T-cell (primary cell): ENCODE results near the gene RSBN1. TPM values are rescaled to one million over a fixed set of nuclear protein-coding genes. Genes with fewer than 3 reads are reported as not detected.

Experiments
- ATAC-seq, 4 experiments: fragments of 200-7000 bp in 3 of 4; fragments of 150-1000 bp in 1 of 4; cut with Tn5 transposase; replicated peaks in 1 of 4; 1 replicate in 3 of 4; 2 replicates in 1 of 4; pipeline ENCODE4 v1.10.0; 2021; ENCODE audit warnings: moderate library complexity in 3 of 4, mild to moderate bottlenecking in 2 of 4, moderate number of reproducible peaks in 1 of 4
- CTCF ChIA-PET, 2 donors: fragments of 300-600 bp; sonication (Branson Sonifier 250); formaldehyde crosslinking; loops; one replicate each; lab custom pipeline; 2022; ENCODE audit warnings: antibody characterized with exemption in 2 of 2; lab: Charles Lee
- POLR2A ChIA-PET, 2 donors: fragments of 300-600 bp; sonication (Branson Sonifier 250); formaldehyde crosslinking; loops; one replicate each; lab custom pipeline; 2022; ENCODE audit warnings: antibody characterized with exemption in 2 of 2; lab: Charles Lee
- DNase-seq, 35 experiments: peaks; one replicate each; pipeline versions ENCODE4 v3.0.0 to v3.0.0-alpha.2; 2013 to 2023
- H3K27ac ChIP-seq: one replicate; pipeline ENCODE4 v1.5.1; 2013; ENCODE audit warnings: low read length
- H3K27me3 ChIP-seq, 2 experiments: replicated peaks in 1 of 2; 1 replicate in 1 of 2; 2 replicates in 1 of 2; pipeline versions ENCODE4 v1.6.1 to v1.7.0; 2013; ENCODE audit warnings: low read length in 1 of 2, mixed read lengths in 1 of 2; ENCODE audit not compliant: control insufficient read depth in 2 of 2, insufficient read depth in 2 of 2; ENCODE audit errors: extremely low read depth in 1 of 2
- H3K36me3 ChIP-seq, 2 donors: 1 replicate in 1 of 2; 2 replicates in 1 of 2; pipeline versions ENCODE4 v1.6.1 to v1.7.0; 2013; ENCODE audit warnings: low read length in 1 of 2; ENCODE audit not compliant: control insufficient read depth in 2 of 2, insufficient read depth in 1 of 2; ENCODE audit errors: extremely low read depth in 1 of 2
- H3K4me1 ChIP-seq, 2 experiments: 1 replicate in 1 of 2; 2 replicates in 1 of 2; pipeline versions ENCODE4 v1.6.1 to v1.7.0; 2013; ENCODE audit warnings: low read length in 2 of 2, mixed read lengths in 1 of 2; ENCODE audit not compliant: insufficient read depth in 2 of 2, control insufficient read depth in 1 of 2; ENCODE audit errors: extremely low read depth in 1 of 2
- H3K4me3 ChIP-seq, 2 donors: 1 replicate in 1 of 2; 2 replicates in 1 of 2; pipeline versions ENCODE4 v1.5.1 to v1.7.0; 2013; ENCODE audit warnings: mild to moderate bottlenecking in 2 of 2, low read length in 1 of 2, moderate library complexity in 1 of 2; ENCODE audit not compliant: control insufficient read depth in 1 of 2; ENCODE audit errors: extremely low read depth in 1 of 2
- H3K9me3 ChIP-seq: 2 replicates; pipeline ENCODE4 v1.7.0; 2013
- H3K27ac Mint-ChIP-seq, 2 donors: one replicate each; pipeline ENCODE4 v1.8.0; 2020 to 2021; ENCODE audit warnings: mild to moderate bottlenecking in 2 of 2, mixed read lengths in 2 of 2
- H3K27me3 Mint-ChIP-seq, 2 donors: one replicate each; pipeline ENCODE4 v1.8.0; 2021 to 2022; ENCODE audit warnings: mixed read lengths in 2 of 2
- H3K36me3 Mint-ChIP-seq: one replicate; pipeline ENCODE4 v1.8.0; 2021; ENCODE audit warnings: mixed read lengths
- H3K4me1 Mint-ChIP-seq, 3 donors: one replicate each; pipeline ENCODE4 v1.8.0; 2020 to 2022; ENCODE audit warnings: mixed read lengths in 3 of 3, mild to moderate bottlenecking in 1 of 3
- H3K4me3 Mint-ChIP-seq, 3 donors: one replicate each; pipeline ENCODE4 v1.8.0; 2020 to 2022; ENCODE audit warnings: mild to moderate bottlenecking in 3 of 3, mixed read lengths in 3 of 3, moderate library complexity in 3 of 3
- H3K9me3 Mint-ChIP-seq, 3 donors: one replicate each; pipeline ENCODE4 v1.8.0; 2020 to 2022; ENCODE audit warnings: mixed read lengths in 3 of 3
- WGBS: methylation state at CpG from one replicate; pipeline ENCODE4 v1.1.5; 2013; ENCODE audit warnings: missing lambda C conversion rate; ENCODE audit not compliant: insufficient coverage; 5-methylcytosine and 5-hydroxymethylcytosine counted together
- total RNA-seq, 35 experiments: library from RNA in 6 of 35; stranded (reverse) in 6 of 35; fragments of 120-200 nt in 1 of 35; gene quantifications; one replicate each; pipeline versions ENCODE4 v1.2.1 to v1.2.4 and lab custom pipeline; 2013 to 2026

Gene RSBN1
- total RNA-seq, 5 donors from 2014 or later (not counting 1 experiment from before 2014, with no cell fraction given), result 43.9 to 49.9 (median 45.1) TPM

- Mint-ChIP-seq H3K4me3 (peak overlapping the region in 1 of 3 donors; percentile 30), H3K36me3 (peaks cover 48% of the 10 kb centered on the region), H3K9me3 (peaks cover 0 to 9% (median 0%) of the 10 kb centered on the region in 3 donors), H3K27me3 (no peaks in the 10 kb centered on the region), H3K4me1 (peaks cover 13 to 16% (median 14%) of the 10 kb centered on the region in 3 donors), H3K27ac (peak overlapping the region; percentile 73 to 77)
- no peaks in the 10 kb centered on the region for H3K27me3 ChIP-seq
- CTCF ChIA-PET, result interaction anchor here in 1 of 2 donors (0.8 to 1.4 kb wide), 7 partner anchors 9 to 93 kb away, joined by 3 to 5 read pairs (median 3); partner anchors contain the start of genes AP4B1 and HIPK1
- peaks cover 10 to 35% of the 10 kb centered on the region in 2 donors for H3K36me3 ChIP-seq
- DNase-seq (peak in 1 of 35 experiments; percentile 32), ATAC-seq (peak in 2 of 4 experiments; percentile 46 to 67)
- H3K4me1 ChIP-seq, result peaks cover 3 to 11% of the 10 kb centered on the region in 2 experiments
- peak overlapping the region; percentile 54 for H3K27ac ChIP-seq
- no peak overlapping the region for H3K4me3 ChIP-seq
- H3K9me3 ChIP-seq, result no peaks in the 10 kb centered on the region
- POLR2A ChIA-PET, result interaction anchor here (0.6 to 1.5 kb wide), 6 partner anchors 12 to 80 kb away, joined by 3 to 11 read pairs (median 3); partner anchors contain the start of genes AP4B1 (in 1 of the 2) and HIPK1 (in 1 of the 2)
- no CpG with 5 or more reads among the region's 3 CpGs for WGBS
Observed at GRCh38 chr1:113850127-113850796, 38.0 kb upstream of the RSBN1 start.

- Mint-ChIP-seq H3K27me3 (no peaks in the 10 kb centered on the region), H3K9me3 (peaks cover 0 to 9% (median 0%) of the 10 kb centered on the region in 3 donors), H3K36me3 (peaks cover 41% of the 10 kb centered on the region), H3K27ac (no peak overlapping the region), H3K4me1 (peaks cover 13 to 16% (median 14%) of the 10 kb centered on the region in 3 donors), H3K4me3 (no peak overlapping the region)
- H3K27ac ChIP-seq, result no peak overlapping the region
- CTCF ChIA-PET, result interaction anchor here (0.5 to 1.4 kb wide), 4 partner anchors 14 to 571 kb away, joined by 3 to 6 read pairs (median 3); no protein-coding TSS in a partner anchor
- DNase-seq, result no peak
- H3K4me3 ChIP-seq, result no peak overlapping the region
- no peak for ATAC-seq
- POLR2A ChIA-PET, result interaction anchor here (0.7 to 0.9 kb wide), 3 partner anchors 13 to 109 kb away, joined by 3 read pairs; no protein-coding TSS in a partner anchor
- peaks cover 3 to 11% of the 10 kb centered on the region in 2 experiments for H3K4me1 ChIP-seq
- H3K9me3 ChIP-seq, result no peaks in the 10 kb centered on the region
- no peaks in the 10 kb centered on the region for H3K27me3 ChIP-seq
- peaks cover 7 to 29% of the 10 kb centered on the region in 2 donors for H3K36me3 ChIP-seq
Observed at GRCh38 chr1:113849072-113849471, 36.8 kb upstream of the RSBN1 start.

GRCh38 chr1:113846391-113847035 is 34.2 kb upstream of the RSBN1 start:
- DNase-seq (no peak), ATAC-seq (no peak)
- Mint-ChIP-seq H3K36me3 (peaks cover 44% of the 10 kb centered on the region), H3K4me3 (no peak overlapping the region), H3K27ac (peak overlapping the region; percentile 6 to 15), H3K9me3 (peaks cover 0 to 9% (median 0%) of the 10 kb centered on the region in 3 donors), H3K4me1 (peaks cover 13 to 16% (median 14%) of the 10 kb centered on the region in 3 donors), H3K27me3 (no peaks in the 10 kb centered on the region)
- CTCF ChIA-PET, result no interaction called here
- Histone ChIP-seq H3K27me3 (no peaks in the 10 kb centered on the region), H3K9me3 (no peaks in the 10 kb centered on the region), H3K27ac (no peak overlapping the region), H3K36me3 (peaks cover 0 to 35% of the 10 kb centered on the region in 2 donors), H3K4me1 (peaks cover 3 to 11% of the 10 kb centered on the region in 2 experiments), H3K4me3 (no peak overlapping the region)
- WGBS, result no CpG with 5 or more reads among the region's 2 CpGs
- POLR2A ChIA-PET, result interaction anchor here in 1 of 2 donors (0.6 kb wide), 1 partner anchor 71 kb away, joined by 3 read pairs; no protein-coding TSS in a partner anchor

GRCh38 chr1:113836534-113836933 is 24.3 kb upstream of the RSBN1 start:
- no peak for DNase-seq
- H3K27me3 Mint-ChIP-seq, result no peaks in the 10 kb centered on the region
- Histone ChIP-seq H3K27ac (no peak overlapping the region), H3K36me3 (peaks cover 0 to 37% of the 10 kb centered on the region in 2 donors), H3K27me3 (no peaks in the 10 kb centered on the region), H3K4me1 (no peaks in the 10 kb centered on the region), H3K4me3 (no peak overlapping the region), H3K9me3 (no peaks in the 10 kb centered on the region)
- no peak for ATAC-seq
- no peak overlapping the region for H3K4me3 Mint-ChIP-seq
- no peaks in the 10 kb centered on the region for H3K9me3 Mint-ChIP-seq
- no peak overlapping the region for H3K27ac Mint-ChIP-seq
- WGBS, result no CpG with 5 or more reads among the region's 1 CpG
- H3K4me1 Mint-ChIP-seq, result peaks cover 5 to 7% (median 5%) of the 10 kb centered on the region in 3 donors
- ChIA-PET POLR2A (interaction anchor here (1.1 to 2.9 kb wide), 4 partner anchors 67 to 99 kb away, joined by 3 to 8 read pairs (median 5); partner anchors contain the start of gene AP4B1 (in 1 of the 2)), CTCF (interaction anchor here (0.7 to 5.3 kb wide), 12 partner anchors 11 to 446 kb away, joined by 3 to 41 read pairs (median 7); partner anchors contain the start of genes AP4B1 (in 1 of the 2), DCLRE1B (in 1 of the 2) and HIPK1 (in 1 of the 2))
- H3K36me3 Mint-ChIP-seq, result peaks cover 30% of the 10 kb centered on the region

- peak overlapping the region; percentile 31 to 58 for H3K27ac Mint-ChIP-seq
- Histone ChIP-seq H3K4me1 (no peaks in the 10 kb centered on the region), H3K36me3 (peaks cover 0 to 37% of the 10 kb centered on the region in 2 donors), H3K4me3 (no peak overlapping the region), H3K27ac (no peak overlapping the region), H3K27me3 (no peaks in the 10 kb centered on the region), H3K9me3 (no peaks in the 10 kb centered on the region)
- H3K4me3 Mint-ChIP-seq, result no peak overlapping the region
- no peaks in the 10 kb centered on the region for H3K9me3 Mint-ChIP-seq
- ChIA-PET POLR2A (interaction anchor here (0.6 to 2.9 kb wide), 7 partner anchors 68 to 100 kb away, joined by 3 to 8 read pairs (median 3); partner anchors contain the start of gene AP4B1 (in 1 of the 2)), CTCF (interaction anchor here (0.6 to 5.3 kb wide), 24 partner anchors 10 to 884 kb away, joined by 3 to 41 read pairs (median 3); partner anchors contain the start of genes AP4B1 (in 1 of the 2), DCLRE1B (in 1 of the 2) and HIPK1 (in 1 of the 2))
- H3K36me3 Mint-ChIP-seq, result peaks cover 25% of the 10 kb centered on the region
- ATAC-seq (no peak), DNase-seq (peak in 12 of 35 experiments; percentile 7 to 80 (median 23))
- WGBS, result no CpG with 5 or more reads among the region's 4 CpGs
- H3K27me3 Mint-ChIP-seq, result no peaks in the 10 kb centered on the region
- H3K4me1 Mint-ChIP-seq, result peaks cover 5 to 7% (median 5%) of the 10 kb centered on the region in 3 donors
Observed at GRCh38 chr1:113835686-113836290, 23.5 kb upstream of the RSBN1 start.
